Liver (tissue), 9 donors: ENCODE data around the gene LRRK1. TPM values are rescaled to one million over a fixed set of nuclear protein-coding genes. Genes with fewer than 3 reads are reported as not detected.
A peak's percentile ranks its signal among the peaks of the same experiment; 100 is the strongest.

Source experiments
- DNase-seq: peaks from one replicate; pipeline ENCODE4 v3.0.0-alpha.2; 2017; ENCODE audit warnings: low spot score
- H3K27ac ChIP-seq, 2 donors: one replicate each; pipeline ENCODE4 v1.7.0; 2013; ENCODE audit warnings: inconsistent platforms in 2 of 2, low read length in 2 of 2, control low read depth in 1 of 2, low read depth in 1 of 2, mild to moderate bottlenecking in 1 of 2
- H3K27me3 ChIP-seq, 4 donors: one replicate each; pipeline versions ENCODE4 v1.6.1 to v1.7.0; 2013; ENCODE audit warnings: low read length in 3 of 4, inconsistent platforms in 1 of 4, mild to moderate bottlenecking in 1 of 4, moderate library complexity in 1 of 4; ENCODE audit not compliant: control insufficient read depth in 4 of 4, insufficient read depth in 4 of 4
- H3K36me3 ChIP-seq, 4 donors: one replicate each; pipeline versions ENCODE4 v1.6.1 to v1.7.0; 2013; ENCODE audit warnings: low read length in 3 of 4, mild to moderate bottlenecking in 3 of 4, low read depth in 1 of 4, moderate library complexity in 1 of 4; ENCODE audit not compliant: control insufficient read depth in 4 of 4, insufficient read depth in 3 of 4
- H3K4me1 ChIP-seq, 4 donors: one replicate each; pipeline versions ENCODE4 v1.6.1 to v1.7.0; 2013; ENCODE audit warnings: low read length in 3 of 4, mild to moderate bottlenecking in 3 of 4, moderate library complexity in 1 of 4; ENCODE audit not compliant: control insufficient read depth in 4 of 4, insufficient read depth in 4 of 4
- H3K4me3 ChIP-seq, 3 donors: one replicate each; pipeline versions ENCODE4 v1.6.1 to v1.7.0; 2013; ENCODE audit warnings: low read length in 3 of 3, control low read depth in 1 of 3, low read depth in 1 of 3, mild to moderate bottlenecking in 1 of 3
- H3K9ac ChIP-seq, 2 donors: one replicate each; pipeline ENCODE4 v1.7.0; 2013; ENCODE audit warnings: low read length in 2 of 2, mild to moderate bottlenecking in 2 of 2, moderate library complexity in 2 of 2, control low read depth in 1 of 2, low read depth in 1 of 2
- H3K9me3 ChIP-seq, 4 donors: one replicate each; pipeline versions ENCODE4 v1.6.1 to v1.7.0; 2013; ENCODE audit warnings: low read length in 3 of 4; ENCODE audit not compliant: control insufficient read depth in 4 of 4
- CTCF ChIP-seq: fragments of 150-350 bp; IDR thresholded peaks from 2 replicates; pipeline ENCODE4 v1.5.1; 2017; ENCODE audit warnings: improper control_type of control experiment, low read depth, low read length; ENCODE audit not compliant: missing input control
- EGR1 ChIP-seq, 2 donors: IDR thresholded peaks; 2 replicates each; pipeline ENCODE4 v1.6.1; 2016 to 2018; ENCODE audit warnings: antibody characterized with exemption in 2 of 2, low read depth in 2 of 2
- FOXA1 ChIP-seq: IDR thresholded peaks from 2 replicates; pipeline ENCODE4 v1.6.1; 2016; ENCODE audit warnings: antibody characterized with exemption
- FOXA2 ChIP-seq: IDR thresholded peaks from 2 replicates; pipeline ENCODE4 v1.6.1; 2016; ENCODE audit warnings: antibody characterized with exemption
- HNF4A ChIP-seq, 2 donors: conservative IDR thresholded peaks; 2 replicates each; pipeline ENCODE4 v1.6.1; 2016; ENCODE audit warnings: antibody characterized with exemption in 2 of 2, mild to moderate bottlenecking in 2 of 2
- JUND ChIP-seq, 2 donors: IDR thresholded peaks; 2 replicates each; pipeline ENCODE4 v1.6.1; 2016; ENCODE audit warnings: antibody characterized with exemption in 2 of 2
- MAX ChIP-seq: IDR thresholded peaks from 2 replicates; pipeline ENCODE4 v1.6.1; 2016; ENCODE audit warnings: antibody characterized with exemption
- NR2F2 ChIP-seq: IDR thresholded peaks from 2 replicates; pipeline ENCODE4 v1.6.1; 2016; ENCODE audit warnings: antibody characterized with exemption
- RAD21 ChIP-seq, 2 donors: IDR thresholded peaks; 2 replicates each; pipeline ENCODE4 v1.6.1; 2016; ENCODE audit warnings: antibody characterized with exemption in 2 of 2, mild to moderate bottlenecking in 2 of 2
- REST ChIP-seq: IDR thresholded peaks from 2 replicates; pipeline ENCODE4 v1.6.1; 2016; ENCODE audit warnings: antibody characterized with exemption, mild to moderate bottlenecking
- RXRA ChIP-seq, 2 donors: IDR thresholded peaks; 2 replicates each; pipeline ENCODE4 v1.6.1; 2017 to 2018; ENCODE audit warnings: antibody characterized with exemption in 2 of 2, mild to moderate bottlenecking in 1 of 2
- SP1 ChIP-seq: IDR thresholded peaks from 2 replicates; pipeline ENCODE4 v1.6.1; 2018; ENCODE audit warnings: antibody characterized with exemption, mild to moderate bottlenecking
- TAF1 ChIP-seq: conservative IDR thresholded peaks from 2 replicates; pipeline ENCODE4 v1.6.1; 2016; ENCODE audit warnings: antibody characterized with exemption, mild to moderate bottlenecking
- YY1 ChIP-seq: IDR thresholded peaks from 2 replicates; pipeline ENCODE4 v1.6.1; 2016; ENCODE audit warnings: antibody characterized with exemption, mild to moderate bottlenecking
- ZBTB33 ChIP-seq: IDR thresholded peaks from 2 replicates; pipeline ENCODE4 v1.6.1; 2016; ENCODE audit warnings: antibody characterized with exemption
- WGBS: extraction: QIAGEN DNeasy Blood & Tissue Kit; methylation state at CpG from one replicate; pipeline ENCODE4 v1.1.7; 2013; 5-methylcytosine and 5-hydroxymethylcytosine counted together
- polyA plus RNA-seq, 2 donors: library from polyadenylated mRNA; stranded (reverse) in 1 of 2; unstranded in 1 of 2; fragments of 200-250 nt in 1 of 2; fragments of >200 nt in 1 of 2; fragmentation: Nextera tagmentation in 1 of 2; extraction: Ambion mirVana in 1 of 2; gene quantifications; one replicate each; pipeline versions ENCODE4 v1.2.1 to v1.2.3, GENCODE V29; 2013 to 2015
- total RNA-seq, 2 donors: library from RNA; depleted of rRNA; stranded (reverse); fragments of >200 nt; gene quantifications; one replicate each; pipeline ENCODE4 v1.2.3, GENCODE V29; 2014
- donor health status: healthy.
- donor health status: healthy.
- donor health status: healthy.
- donor health status: healthy.
- donor health status: healthy.

The LRRK1 gene
- total and polyA plus RNA-seq, 4 donors: 1.2 to 4.4 (median 2.7) TPM

- DNase-seq: no peak
- H3K9me3 ChIP-seq: no peaks in the 10 kb centered on the region
- TF ChIP-seq SP1: no peak
- TF ChIP-seq RXRA (IDR thresholded peaks at IDR 0.05): no peak
- no peaks in the 10 kb centered on the region for H3K27me3 ChIP-seq
- H3K27ac ChIP-seq: peak overlapping the region; percentile 3 to 25
- no peak overlapping the region for H3K4me3 ChIP-seq
- H3K4me1 ChIP-seq: no peaks in the 10 kb centered on the region
- 54% methylated on average over 10 of the region's 10 CpGs for WGBS
- no peak overlapping the region for H3K9ac ChIP-seq
- H3K36me3 ChIP-seq: no peaks in the 10 kb centered on the region
Measured at GRCh38 chr15:100958326-100959065, 39.3 kb downstream of the LRRK1 start.

- no peak for TF ChIP-seq NR2F2
- TF ChIP-seq ZBTB33: no peak
- no peak for TF ChIP-seq MAX
- no peak for TF ChIP-seq HNF4A (conservative IDR thresholded peaks at IDR 0.05)
- Histone ChIP-seq H3K27ac (no peak overlapping the region), H3K27me3 (no peaks in the 10 kb centered on the region), H3K9me3 (no peaks in the 10 kb centered on the region), H3K36me3 (no peaks in the 10 kb centered on the region), H3K9ac (no peak overlapping the region), H3K4me3 (no peak overlapping the region), H3K4me1 (no peaks in the 10 kb centered on the region)
- DNase-seq: no peak
- 68% methylated on average over 14 of the region's 14 CpGs for WGBS
Measured at GRCh38 chr15:100959066-100960050, 40.2 kb downstream of the LRRK1 start.

- peaks cover 0 to 6% (median 0%) of the 10 kb centered on the region in 4 donors for H3K27me3 ChIP-seq
- no peak overlapping the region for H3K4me3 ChIP-seq
- DNase-seq: no peak
- H3K4me1 ChIP-seq: no peaks in the 10 kb centered on the region
- H3K27ac ChIP-seq: no peak overlapping the region
- H3K36me3 ChIP-seq: no peaks in the 10 kb centered on the region
- TF ChIP-seq CTCF: no peak
- no peak for TF ChIP-seq RAD21 (IDR thresholded peaks at IDR 0.05)
- no peak for TF ChIP-seq TAF1
- no peak for TF ChIP-seq FOXA1
- no peak for TF ChIP-seq SP1
- no peak for TF ChIP-seq NR2F2
- no peak for TF ChIP-seq RXRA (IDR thresholded peaks at IDR 0.05)
- no peak for TF ChIP-seq JUND (IDR thresholded peaks at IDR 0.05)
- no peak for TF ChIP-seq MAX
- TF ChIP-seq EGR1 (IDR thresholded peaks at IDR 0.05; ENCODE audit: low read depth in 2 of 2): no peak
- no peak for TF ChIP-seq REST
- no peak for TF ChIP-seq FOXA2
- no peak for TF ChIP-seq YY1
- no peaks in the 10 kb centered on the region for H3K9me3 ChIP-seq
- H3K9ac ChIP-seq: no peak overlapping the region
- 35% methylated on average over 4 of the region's 4 CpGs for WGBS
Measured at GRCh38 chr15:100966997-100967396, 47.8 kb downstream of the LRRK1 start.
